B cell (primary cell): ENCODE measurements around the gene BCL3. TPM values are rescaled to one million over a fixed set of nuclear protein-coding genes. Genes with fewer than 3 reads are reported as not detected.

Experiments
- ATAC-seq: fragments of 200-7000 bp; cut with Tn5 transposase; one replicate; pipeline ENCODE4 v1.10.0; 2021; ENCODE audit warnings: low read depth, mild to moderate bottlenecking, moderate number of reproducible peaks, moderate library complexity
- CTCF ChIA-PET: fragments of 350-600 bp; sonication (Branson Sonifier 250); formaldehyde crosslinking; loops from one replicate; lab custom pipeline; 2021; ENCODE audit warnings: antibody characterized with exemption, inconsistent platforms; lab: Charles Lee
- POLR2A ChIA-PET: fragments of 350-600 bp; sonication (Branson Sonifier 250); formaldehyde crosslinking; loops from one replicate; lab custom pipeline; 2021; ENCODE audit warnings: antibody characterized with exemption; lab: Charles Lee
- DNase-seq: peaks from one replicate; pipeline ENCODE4 v3.0.0; 2013
- H2AFZ ChIP-seq: 2 replicates; pipeline ENCODE4 v1.6.1; 2012; ENCODE audit warnings: mild to moderate bottlenecking, low read depth, low read length; ENCODE audit not compliant: insufficient read depth, poor library complexity, severe bottlenecking
- H3K27ac ChIP-seq, 2 donors: 1 replicate in 1 of 2; 2 replicates in 1 of 2; pipeline ENCODE4 v1.5.1; 2012 to 2013; ENCODE audit warnings: low read length in 2 of 2, mild to moderate bottlenecking in 2 of 2, moderate library complexity in 1 of 2
- H3K27me3 ChIP-seq, 4 experiments: fragments of 200-600 bp in 1 of 4; sonication (generic) in 1 of 4; replicated peaks in 1 of 4; 1 replicate in 2 of 4; 2 replicates in 2 of 4; pipeline versions ENCODE4 v1.6.1 to v1.7.0; 2013 to 2016; ENCODE audit warnings: low read length in 3 of 4, mild to moderate bottlenecking in 2 of 4, mixed read lengths in 1 of 4, moderate library complexity in 1 of 4; ENCODE audit not compliant: insufficient read depth in 4 of 4, control insufficient read depth in 3 of 4; ENCODE audit errors: control extremely low read depth in 1 of 4
- H3K36me3 ChIP-seq, 2 experiments: replicated peaks in 1 of 2; 1 replicate in 1 of 2; 2 replicates in 1 of 2; pipeline versions ENCODE4 v1.6.1 to v1.7.1; 2013; ENCODE audit warnings: low read length in 1 of 2; ENCODE audit not compliant: insufficient read depth in 2 of 2, control insufficient read depth in 1 of 2; ENCODE audit errors: control extremely low read depth in 1 of 2, extremely low read depth in 1 of 2
- H3K4me1 ChIP-seq, 2 donors: fragments of 200-600 bp in 1 of 2; sonication (generic) in 1 of 2; 1 replicate in 1 of 2; 2 replicates in 1 of 2; pipeline versions ENCODE4 v1.5.1 to v1.6.1; 2013 to 2017; ENCODE audit warnings: low read length in 2 of 2; ENCODE audit not compliant: control insufficient read depth in 2 of 2, insufficient read depth in 2 of 2
- H3K4me2 ChIP-seq: replicated peaks from 2 replicates; pipeline ENCODE3; 2012; ENCODE audit warnings: mild to moderate bottlenecking, low read depth, low read length; ENCODE audit not compliant: poor library complexity, severe bottlenecking
- H3K4me3 ChIP-seq, 5 experiments: fragments of 200-600 bp in 1 of 5; sonication (generic) in 1 of 5; 1 replicate in 3 of 5; 2 replicates in 2 of 5; pipeline versions ENCODE4 v1.5.1 to v1.7.0; 2011 to 2016; ENCODE audit warnings: low read length in 4 of 5, mild to moderate bottlenecking in 4 of 5, low read depth in 2 of 5, control low read depth in 1 of 5, moderate library complexity in 1 of 5; ENCODE audit not compliant: insufficient read depth in 1 of 5; ENCODE audit errors: control extremely low read depth in 1 of 5, extremely low read depth in 1 of 5
- H3K79me2 ChIP-seq: fragments of 200-600 bp; sonication (generic); one replicate; pipeline ENCODE4 v1.6.0; 2016; ENCODE audit warnings: low read length; ENCODE audit not compliant: control insufficient read depth, insufficient read depth
- H3K9ac ChIP-seq: fragments of 200-600 bp; sonication (generic); 2 replicates; pipeline ENCODE4 v1.6.1; 2017; ENCODE audit warnings: mild to moderate bottlenecking, low read length, moderate library complexity
- H3K9me3 ChIP-seq, 3 donors: one replicate each; pipeline versions ENCODE4 v1.6.1 to v1.7.1; 2013; ENCODE audit warnings: low read length in 2 of 3; ENCODE audit not compliant: control insufficient read depth in 2 of 3, insufficient read depth in 1 of 3; ENCODE audit errors: control extremely low read depth in 1 of 3
- H4K20me1 ChIP-seq: 2 replicates; pipeline ENCODE4 v1.6.0; 2012; ENCODE audit warnings: mild to moderate bottlenecking, low read length; ENCODE audit not compliant: insufficient read depth, control insufficient read depth, poor library complexity, severe bottlenecking
- H3K27ac Mint-ChIP-seq: one replicate; pipeline ENCODE4 v1.8.0; 2021; ENCODE audit warnings: mixed read lengths
- H3K27me3 Mint-ChIP-seq: one replicate; pipeline ENCODE4 v1.8.0; 2021; ENCODE audit warnings: mixed read lengths
- H3K4me1 Mint-ChIP-seq: one replicate; pipeline ENCODE4 v1.8.0; 2021; ENCODE audit warnings: mixed read lengths
- H3K4me3 Mint-ChIP-seq: one replicate; pipeline ENCODE4 v1.8.0; 2021; ENCODE audit warnings: mixed read lengths
- H3K9me3 Mint-ChIP-seq: one replicate; pipeline ENCODE4 v1.8.0; 2022; ENCODE audit warnings: mixed read lengths; ENCODE audit not compliant: insufficient read depth
- EZH2 ChIP-seq: IDR thresholded peaks from 2 replicates; pipeline ENCODE4 v1.6.1; 2012; ENCODE audit warnings: borderline replicate concordance, low read depth, mild to moderate bottlenecking, moderate library complexity, low read length; ENCODE audit not compliant: insufficient read depth, poor library complexity, severe bottlenecking
- WGBS: methylation state at CpG from one replicate; pipeline ENCODE4 v1.1.5; 2013; ENCODE audit warnings: missing lambda C conversion rate; ENCODE audit not compliant: insufficient coverage; 5-methylcytosine and 5-hydroxymethylcytosine counted together
- intact Hi-C: fragments of 100-400 bp; cut with micrococcal nuclease; formaldehyde crosslinking; loops from one replicate; pipeline ENCODE4 v1.10.0; 2022
- polyA plus RNA-seq: library from polyadenylated mRNA; depleted of rRNA; stranded (reverse); fragments of >200 nt; gene quantifications from 2 replicates; pipeline ENCODE4 v1.2.3, GENCODE V29; 2012
- total RNA-seq, 2 donors: library from RNA; stranded (reverse); fragments of 120-200 nt in 1 of 2; gene quantifications; 1 replicate in 1 of 2; 2 replicates in 1 of 2; pipeline versions ENCODE4 v1.2.3 to v1.2.4, GENCODE V29; 2013 to 2022
- TF ChIP-seq, protein P1 (sequence below): fragments of 200-600 bp; IDR thresholded peaks from one replicate; pipeline ENCODE4 v1.8.0; 2022; ENCODE audit warnings: antibody characterized with exemption, mild to moderate bottlenecking

The BCL3 gene
- total and polyA plus RNA-seq, 2 donors (not counting 1 experiment from before 2014, with no cell fraction given): 52.3 to 147 TPM

DNA sequence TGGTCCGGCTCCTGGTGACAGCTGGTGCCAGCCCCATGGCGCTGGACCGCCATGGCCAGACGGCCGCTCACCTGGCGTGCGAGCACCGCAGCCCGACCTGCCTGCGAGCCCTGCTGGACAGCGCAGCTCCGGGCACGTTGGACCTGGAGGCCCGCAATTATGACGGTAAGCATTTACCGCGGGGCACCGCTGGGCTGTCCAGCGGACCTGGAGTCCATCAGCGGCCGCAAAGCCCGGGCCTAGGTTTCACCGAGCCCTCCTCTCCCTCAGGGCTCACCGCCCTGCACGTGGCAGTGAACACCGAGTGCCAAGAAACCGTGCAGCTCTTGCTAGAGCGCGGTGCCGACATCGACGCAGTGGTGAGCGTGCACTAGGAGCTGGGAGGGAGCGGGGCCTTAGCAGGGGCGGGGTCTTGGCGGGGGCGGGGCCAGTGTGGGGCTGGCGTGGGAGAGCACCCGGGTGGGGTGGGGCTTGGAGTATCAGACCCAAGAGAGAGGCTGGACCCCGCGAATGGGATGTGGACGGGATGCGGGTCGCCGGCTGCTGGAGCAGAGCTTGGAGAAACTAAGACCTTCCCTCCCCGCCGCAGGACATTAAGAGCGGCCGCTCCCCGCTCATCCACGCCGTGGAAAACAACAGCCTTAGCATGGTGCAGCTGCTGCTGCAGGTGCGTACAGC, 8.7 kb downstream of the BCL3 start:
- intact Hi-C loops: no loop called here
- peaks cover 40% of the 10 kb centered on the region for H3K4me1 Mint-ChIP-seq

More for the DNA sequence above, 8.7 kb downstream of the BCL3 start:
- ATAC-seq: no peak
- Histone ChIP-seq H3K4me2 (no peak overlapping the region), H3K9ac (no peak overlapping the region), H3K4me1 (peaks cover 24 to 34% of the 10 kb centered on the region in 2 donors), H3K4me3 (no peak overlapping the region), H3K36me3 (peaks cover 4 to 25% of the 10 kb centered on the region in 2 experiments), H3K27ac (no peak overlapping the region), H2AFZ (no peak overlapping the region), H3K79me2 (peaks cover 8% of the 10 kb centered on the region), H3K27me3 (no peaks in the 10 kb centered on the region), H4K20me1 (peaks cover 8% of the 10 kb centered on the region), H3K9me3 (no peaks in the 10 kb centered on the region)
- Mint-ChIP-seq H3K9me3 (no peaks in the 10 kb centered on the region), H3K4me3 (no peak overlapping the region), H3K27ac (no peak overlapping the region), H3K27me3 (no peaks in the 10 kb centered on the region)
- 96% methylated on average over 48 of the region's 53 CpGs for WGBS
- no peak for DNase-seq
- TF ChIP-seq, protein P1, sequence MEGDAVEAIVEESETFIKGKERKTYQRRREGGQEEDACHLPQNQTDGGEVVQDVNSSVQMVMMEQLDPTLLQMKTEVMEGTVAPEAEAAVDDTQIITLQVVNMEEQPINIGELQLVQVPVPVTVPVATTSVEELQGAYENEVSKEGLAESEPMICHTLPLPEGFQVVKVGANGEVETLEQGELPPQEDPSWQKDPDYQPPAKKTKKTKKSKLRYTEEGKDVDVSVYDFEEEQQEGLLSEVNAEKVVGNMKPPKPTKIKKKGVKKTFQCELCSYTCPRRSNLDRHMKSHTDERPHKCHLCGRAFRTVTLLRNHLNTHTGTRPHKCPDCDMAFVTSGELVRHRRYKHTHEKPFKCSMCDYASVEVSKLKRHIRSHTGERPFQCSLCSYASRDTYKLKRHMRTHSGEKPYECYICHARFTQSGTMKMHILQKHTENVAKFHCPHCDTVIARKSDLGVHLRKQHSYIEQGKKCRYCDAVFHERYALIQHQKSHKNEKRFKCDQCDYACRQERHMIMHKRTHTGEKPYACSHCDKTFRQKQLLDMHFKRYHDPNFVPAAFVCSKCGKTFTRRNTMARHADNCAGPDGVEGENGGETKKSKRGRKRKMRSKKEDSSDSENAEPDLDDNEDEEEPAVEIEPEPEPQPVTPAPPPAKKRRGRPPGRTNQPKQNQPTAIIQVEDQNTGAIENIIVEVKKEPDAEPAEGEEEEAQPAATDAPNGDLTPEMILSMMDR: no peak
- TF ChIP-seq EZH2: no peak
- POLR2A ChIA-PET: interaction anchor here (0.6 kb wide), 1 partner anchor 15 kb away, joined by 4 read pairs; no protein-coding TSS in a partner anchor
- CTCF ChIA-PET: interaction anchor here (1.0 to 2.4 kb wide), 2 partner anchors 14 to 33 kb away, joined by 3 to 6 read pairs; no protein-coding TSS in a partner anchor
